ENCODE data around the gene TMEM258. TPM values are rescaled to one million over a fixed set of nuclear protein-coding genes. Genes with fewer than 3 reads are reported as not detected.

TMEM258 gene
- total and polyA plus RNA-seq, 10 of the 15 experiments (the other 5 are each of a cell fraction or from before 2014, with no cell fraction given): 160 to 840 (median 326) TPM

GRCh38 chr11:61829806-61830205, 37.4 kb upstream of the TMEM258 start:
- H3K9ac ChIP-seq (ENCODE audit: control insufficient read depth, insufficient read depth, low read length): peak overlapping the region; percentile 95
- H3K27ac ChIP-seq (ENCODE audit: control insufficient read depth, insufficient read depth): peak overlapping the region; percentile 95
- SMC1A ChIA-PET (ENCODE audit: uncharacterized antibody, unreplicated experiment): interaction anchor here (2.7 to 6.2 kb wide), 2 partner anchors 13 to 32 kb away, joined by 22 to 67 read pairs; partner anchors contain the start of gene FADS1
- peaks cover 32% of the 10 kb centered on the region for H3K4me1 ChIP-seq (ENCODE audit: control insufficient read depth, insufficient read depth, low read length)
- intact Hi-C loops (cut with micrococcal nuclease; ENCODE audit: unreplicated experiment) (loop anchor here (5.0 kb wide), 1 partner anchor 137 kb away; the partner anchor contains the start of gene FTH1), in situ Hi-C loops (cut with MboI) (no loop called here)
- H3K4me3 ChIP-seq: peak overlapping the region; percentile 100
- FAIRE-seq (no peak), ATAC-seq (no peak), DNase-seq (ENCODE audit: low read depth, low spot score) (no peak)
- no peak for TF ChIP-seq SIN3A (IDR thresholded peaks at IDR 0.05; ENCODE audit: low read depth, low read length)
- TF ChIP-seq MTA3 (IDR thresholded peaks at IDR 0.05; ENCODE audit: borderline replicate concordance, low read length): 0 out of 2 replicates have a peak, but pooled peaks have one; percentile 49
- POLR2A ChIA-PET: interaction anchor here (0.6 to 6.9 kb wide), 6 partner anchors 12 to 235 kb away, joined by 3 to 167 read pairs (median 18); partner anchors contain the start of gene FADS1
- H3K36me3 ChIP-seq (ENCODE audit: control insufficient read depth in 2 of 2, insufficient read depth in 2 of 2, low read length in 1 of 2): peaks cover 0 to 9% of the 10 kb centered on the region in 2 experiments; a peak in 1 of 4 replicates
- H3K9me3 ChIP-seq (replicated peaks; ENCODE audit: control insufficient read depth, insufficient read depth, low read length): no peaks in the 10 kb centered on the region
- RAD21 ChIA-PET (ENCODE audit: unreplicated experiment): interaction anchor here (2.5 to 6.9 kb wide), 3 partner anchors 13 to 73 kb away, joined by 7 to 51 read pairs (median 48); partner anchors contain the start of gene FADS1
- peaks cover 76% of the 10 kb centered on the region for H3K79me2 ChIP-seq (ENCODE audit: control insufficient read depth, insufficient read depth, low read length)
- no TSS peak for BruUV-seq (replicated peaks)
- CTCF ChIA-PET: interaction anchor here (0.9 to 9.7 kb wide), 6 partner anchors 12 to 252 kb away, joined by 3 to 75 read pairs (median 4); partner anchors contain the start of gene FADS1
- H3K4me2 ChIP-seq (ENCODE audit: control insufficient read depth, insufficient read depth): peak overlapping the region; percentile 82
- no peak overlapping the region for H2AFZ ChIP-seq (ENCODE audit: control insufficient read depth, low read depth, low read length)
- no peaks in the 10 kb centered on the region for H3K27me3 ChIP-seq (replicated peaks in 1 of 2; ENCODE audit: control insufficient read depth in 2 of 2, insufficient read depth in 2 of 2, low read length in 1 of 2)
- no peaks in the 10 kb centered on the region for H4K20me1 ChIP-seq (ENCODE audit: control insufficient read depth, insufficient read depth)
- 60% methylated on average over 4 of the region's 4 CpGs for WGBS (ENCODE audit: insufficient coverage, insufficient replicate concordance, low lambda C conversion rate, missing lambda C conversion rate)

- BruUV-seq (replicated peaks): no TSS peak
- peak overlapping the region; percentile 100 for H3K4me3 ChIP-seq
- POLR2A ChIA-PET: interaction anchor here (0.7 to 6.9 kb wide), 9 partner anchors 11 to 469 kb away, joined by 3 to 167 read pairs (median 6); partner anchors contain the start of genes FADS1 and FEN1
- H3K36me3 ChIP-seq (ENCODE audit: control insufficient read depth in 2 of 2, insufficient read depth in 2 of 2, low read length in 1 of 2): peaks cover 0 to 8% of the 10 kb centered on the region in 2 experiments; a peak in 1 of 4 replicates
- intact Hi-C loops (cut with micrococcal nuclease; ENCODE audit: unreplicated experiment): loop anchor here (5.0 kb wide), 1 partner anchor 138 kb away; the partner anchor contains the start of gene FTH1
- CTCF ChIA-PET: interaction anchor here (0.5 to 9.7 kb wide), 14 partner anchors 8 to 279 kb away, joined by 3 to 75 read pairs (median 3); partner anchors contain the start of gene FADS1
- ATAC-seq: peak; percentile 60
- in situ Hi-C loops (cut with MboI): no loop called here
- H3K9me3 ChIP-seq (replicated peaks; ENCODE audit: control insufficient read depth, insufficient read depth, low read length): no peaks in the 10 kb centered on the region
- WGBS (ENCODE audit: insufficient coverage, insufficient replicate concordance, low lambda C conversion rate, missing lambda C conversion rate): under 1% methylated on average over 55 of the region's 55 CpGs
- no peaks in the 10 kb centered on the region for H4K20me1 ChIP-seq (ENCODE audit: control insufficient read depth, insufficient read depth)
- peaks cover 25% of the 10 kb centered on the region for H3K4me1 ChIP-seq (ENCODE audit: control insufficient read depth, insufficient read depth, low read length)
- peak overlapping the region; percentile 95 for H3K9ac ChIP-seq (ENCODE audit: control insufficient read depth, insufficient read depth, low read length)
- peak overlapping the region; percentile 95 for H3K27ac ChIP-seq (ENCODE audit: control insufficient read depth, insufficient read depth)
- peaks cover 70% of the 10 kb centered on the region for H3K79me2 ChIP-seq (ENCODE audit: control insufficient read depth, insufficient read depth, low read length)
- no peak for DNase-seq (ENCODE audit: low read depth, low spot score)
- FAIRE-seq: no peak
- SMC1A ChIA-PET (ENCODE audit: uncharacterized antibody, unreplicated experiment): interaction anchor here (0.7 to 6.2 kb wide), 5 partner anchors 12 to 142 kb away, joined by 4 to 67 read pairs (median 4); partner anchors contain the start of gene FADS1
- H3K27me3 ChIP-seq (replicated peaks in 1 of 2; ENCODE audit: control insufficient read depth in 2 of 2, insufficient read depth in 2 of 2, low read length in 1 of 2): no peaks in the 10 kb centered on the region
- H2AFZ ChIP-seq (ENCODE audit: control insufficient read depth, low read depth, low read length): peak overlapping the region; percentile 61
- peak overlapping the region; percentile 93 for H3K4me2 ChIP-seq (ENCODE audit: control insufficient read depth, insufficient read depth)
- RAD21 ChIA-PET (ENCODE audit: unreplicated experiment): interaction anchor here (1.0 to 6.9 kb wide), 4 partner anchors 12 to 137 kb away, joined by 3 to 51 read pairs (median 28); partner anchors contain the start of gene FADS1
- TF ChIP-seq SMAD1 (IDR thresholded peaks at IDR 0.05; ENCODE audit: low read depth, partially characterized antibody): no peak
- TF ChIP-seq NFXL1 (IDR thresholded peaks at IDR 0.05; ENCODE audit: borderline replicate concordance): no peak
- TF ChIP-seq BHLHE40 (IDR thresholded peaks at IDR 0.05; ENCODE audit: borderline replicate concordance in 1 of 2, low read depth in 2 of 2, low read length in 1 of 2): peak in 1 of 2 experiments; percentile 43; a peak in 1 of 4 replicates
- no peak for TF ChIP-seq ZBTB40 (IDR thresholded peaks at IDR 0.05; ENCODE audit: borderline replicate concordance)
These were observed 36.4 kb upstream of the TMEM258 start for GRCh38 chr11:61828629-61829407.

Measured in GM12878 (cell line).